HG03066 (cell line): ENCODE measurements around the gene REEP5.
"Not testable (repeated sequence)": the region's sequence is repeated elsewhere in the genome, so short reads cannot be mapped to it uniquely, and the experiment has no call there.

Experiments
- ATAC-seq: cut with Tn5 transposase; IDR thresholded peaks from one replicate; pipeline ENCODE4 v1.9.1; 2021; ENCODE audit warnings: low read depth; ENCODE audit not compliant: unreplicated experiment

Gene REEP5

GRCh38 chr5:112895682-112896081, 26.3 kb downstream of the REEP5 start:
- no peak for ATAC-seq

- ATAC-seq, result no peak
These were observed 29.3 kb downstream of the REEP5 start for GRCh38 chr5:112892776-112893175.

GRCh38 chr5:112892066-112892465, 30.0 kb downstream of the REEP5 start:
- ATAC-seq, result not testable (repeated sequence)

- no peak for ATAC-seq
These were observed 35.1 kb downstream of the REEP5 start for GRCh38 chr5:112886975-112887374.

GRCh38 chr5:112885001-112885400, 37.0 kb downstream of the REEP5 start:
- no peak for ATAC-seq

GRCh38 chr5:112883192-112883591, 38.8 kb downstream of the REEP5 start:
- no peak for ATAC-seq

GRCh38 chr5:112880219-112880964, 41.6 kb downstream of the REEP5 start:
- no peak for ATAC-seq

- ATAC-seq, result no peak
These were observed 43.3 kb downstream of the REEP5 start for GRCh38 chr5:112878760-112879159.

GRCh38 chr5:112878101-112878500, 43.9 kb downstream of the REEP5 start:
- ATAC-seq, result no peak

GRCh38 chr5:112876362-112876761, 45.7 kb downstream of the REEP5 start:
- no peak for ATAC-seq

- no peak for ATAC-seq
These were observed 51.1 kb downstream of the REEP5 start for GRCh38 chr5:112870966-112871365.

GRCh38 chr5:112869948-112870347, 52.1 kb downstream of the REEP5 start:
- ATAC-seq, result peak; percentile 65

- ATAC-seq, result no peak
These were observed 54.6 kb downstream of the REEP5 start for GRCh38 chr5:112867411-112867810.

- no peak for ATAC-seq
These were observed 55.3 kb downstream of the REEP5 start for GRCh38 chr5:112866739-112867138.

- no peak for ATAC-seq
These were observed 56.9 kb downstream of the REEP5 start for GRCh38 chr5:112865128-112865527.

GRCh38 chr5:112863549-112863948, 58.5 kb downstream of the REEP5 start:
- ATAC-seq, result no peak

GRCh38 chr5:112862085-112862484, 59.9 kb downstream of the REEP5 start:
- ATAC-seq, result no peak

- ATAC-seq, result no peak
These were observed 60.4 kb downstream of the REEP5 start for GRCh38 chr5:112861638-112861985.

GRCh38 chr5:112860929-112861637, 60.9 kb downstream of the REEP5 start, which contains the start of gene SRP19:
Gene SRP19 (plus strand): TSS chr5:112861287. CDS start chr5:112861377, 90 bp downstream.
- ATAC-seq, result peak; percentile 99

- ATAC-seq, result not testable (repeated sequence)
These were observed 61.5 kb downstream of the REEP5 start for GRCh38 chr5:112860571-112860928.

GRCh38 chr5:112857866-112858265, 64.2 kb downstream of the REEP5 start:
- no peak for ATAC-seq

GRCh38 chr5:112854651-112855050, 67.4 kb downstream of the REEP5 start:
- ATAC-seq, result no peak
